Trophoblast cell (in vitro differentiated cells and primary cell): ENCODE data around the gene ART1.

ENCODE experiments used
- DNase-seq, 2 donors: peaks; one replicate each; pipeline ENCODE4 v3.0.0-alpha.2; 2016
- H2AFZ ChIP-seq: 2 replicates; pipeline ENCODE4 v1.6.1; 2013; ENCODE audit warnings: low read length, moderate library complexity, mild to moderate bottlenecking; ENCODE audit not compliant: insufficient read depth, poor library complexity
- H2AK5ac ChIP-seq: 2 replicates; pipeline ENCODE4 v1.6.1; 2013; ENCODE audit warnings: mild to moderate bottlenecking, low read length
- H2BK120ac ChIP-seq: 2 replicates; pipeline ENCODE4 v1.6.1; 2013; ENCODE audit warnings: low read length, mild to moderate bottlenecking, moderate library complexity; ENCODE audit not compliant: insufficient read depth, poor library complexity
- H2BK12ac ChIP-seq: 2 replicates; pipeline ENCODE4 v1.6.1; 2013; ENCODE audit warnings: mild to moderate bottlenecking, low read length, moderate library complexity
- H2BK5ac ChIP-seq: 2 replicates; pipeline ENCODE4 v1.6.1; 2013; ENCODE audit warnings: low read length, low read depth, moderate library complexity, mild to moderate bottlenecking; ENCODE audit not compliant: poor library complexity
- H3K14ac ChIP-seq: 2 replicates; pipeline ENCODE4 v1.6.1; 2013; ENCODE audit warnings: mild to moderate bottlenecking, low read length
- H3K18ac ChIP-seq: 2 replicates; pipeline ENCODE4 v1.6.1; 2013; ENCODE audit warnings: mild to moderate bottlenecking, low read length
- H3K23ac ChIP-seq: 2 replicates; pipeline ENCODE4 v1.6.1; 2013; ENCODE audit warnings: low read length
- H3K27ac ChIP-seq: 2 replicates; pipeline ENCODE4 v1.5.1; 2013; ENCODE audit warnings: low read depth, mild to moderate bottlenecking, inconsistent platforms, low read length, moderate library complexity
- H3K27me3 ChIP-seq: 2 replicates; pipeline ENCODE4 v1.6.1; 2013; ENCODE audit warnings: inconsistent platforms, mild to moderate bottlenecking, low read length, moderate library complexity; ENCODE audit not compliant: insufficient read depth
- H3K36me3 ChIP-seq, 2 experiments: 1 replicate in 1 of 2; 2 replicates in 1 of 2; pipeline ENCODE4 v1.6.1; 2013; ENCODE audit warnings: low read length in 2 of 2, mild to moderate bottlenecking in 2 of 2, moderate library complexity in 1 of 2; ENCODE audit not compliant: insufficient read depth in 2 of 2, control insufficient read depth in 1 of 2
- H3K4ac ChIP-seq: 2 replicates; pipeline ENCODE4 v1.6.1; 2013; ENCODE audit warnings: low read depth, mild to moderate bottlenecking, low read length, moderate library complexity
- H3K4me1 ChIP-seq, 2 experiments: 1 replicate in 1 of 2; 2 replicates in 1 of 2; pipeline ENCODE4 v1.6.1; 2013; ENCODE audit warnings: low read length in 2 of 2, mild to moderate bottlenecking in 2 of 2, moderate library complexity in 1 of 2; ENCODE audit not compliant: insufficient read depth in 2 of 2, control insufficient read depth in 1 of 2
- H3K4me2 ChIP-seq: 2 replicates; pipeline ENCODE4 v1.6.1; 2013; ENCODE audit warnings: inconsistent platforms, mild to moderate bottlenecking, low read length, moderate library complexity
- H3K4me3 ChIP-seq: 2 replicates; pipeline ENCODE4 v1.5.1; 2013; ENCODE audit warnings: mild to moderate bottlenecking, low read depth, low read length, inconsistent platforms
- H3K79me1 ChIP-seq: one replicate; pipeline ENCODE4 v1.6.1; 2013; ENCODE audit warnings: low read length
- H3K79me2 ChIP-seq: 2 replicates; pipeline ENCODE4 v1.6.1; 2013; ENCODE audit warnings: low read length, mild to moderate bottlenecking; ENCODE audit not compliant: control insufficient read depth, insufficient read depth, poor library complexity
- H3K9ac ChIP-seq: 2 replicates; pipeline ENCODE4 v1.6.1; 2013; ENCODE audit warnings: mild to moderate bottlenecking, low read length
- H3K9me3 ChIP-seq: 2 replicates; pipeline ENCODE4 v1.6.1; 2013; ENCODE audit warnings: low read depth, mild to moderate bottlenecking, control low read depth, inconsistent platforms, low read length; ENCODE audit not compliant: insufficient read depth
- H4K12ac ChIP-seq: 2 replicates; pipeline ENCODE4 v1.6.1; 2013; ENCODE audit warnings: low read depth, mild to moderate bottlenecking, low read length, moderate library complexity
- H4K8ac ChIP-seq: 2 replicates; pipeline ENCODE4 v1.6.1; 2013; ENCODE audit warnings: low read depth, mild to moderate bottlenecking, low read length, moderate library complexity
- H4K91ac ChIP-seq: one replicate; pipeline ENCODE4 v1.6.1; 2013; ENCODE audit warnings: low read depth, mild to moderate bottlenecking, low read length, moderate library complexity
- WGBS: extraction: QIAGEN DNeasy Blood & Tissue Kit; methylation state at CpG from one replicate; pipeline ENCODE4 v1.1.7; 2013; ENCODE audit warnings: missing lambda C conversion rate; ENCODE audit not compliant: insufficient read length, insufficient coverage; ENCODE audit errors: extremely low coverage; 5-methylcytosine and 5-hydroxymethylcytosine counted together

Gene ART1

GRCh38 chr11:3685923-3686322, 41.0 kb downstream of the ART1 start:
- no peaks in the 10 kb centered on the region for H3K9me3 ChIP-seq
- H2BK120ac ChIP-seq, result no peak overlapping the region
- no CpG with 5 or more reads among the region's 7 CpGs for whole genome bisulfite sequencing
- no peak overlapping the region for H3K18ac ChIP-seq
- DNase-seq, result no peak
- no peaks in the 10 kb centered on the region for H3K27me3 ChIP-seq
- no peak overlapping the region for H3K4me2 ChIP-seq
- H3K79me2 ChIP-seq, result no peaks in the 10 kb centered on the region
- no peak overlapping the region for H4K91ac ChIP-seq
- no peak overlapping the region for H4K8ac ChIP-seq
- H3K36me3 ChIP-seq, result peaks cover 38 to 50% of the 10 kb centered on the region in 2 experiments
- no peaks in the 10 kb centered on the region for H3K4me1 ChIP-seq
- H3K27ac ChIP-seq, result no peak overlapping the region
- no peak overlapping the region for H2AFZ ChIP-seq
- H3K9ac ChIP-seq, result no peak overlapping the region
- H3K14ac ChIP-seq, result no peak overlapping the region
- H3K23ac ChIP-seq, result no peak overlapping the region
- no peak overlapping the region for H3K4me3 ChIP-seq
- no peak overlapping the region for H3K4ac ChIP-seq
- H4K12ac ChIP-seq, result no peak overlapping the region
- H2BK5ac ChIP-seq, result no peak overlapping the region
- no peak overlapping the region for H2BK12ac ChIP-seq
- H2AK5ac ChIP-seq, result no peak overlapping the region
- no peaks in the 10 kb centered on the region for H3K79me1 ChIP-seq

GRCh38 chr11:3686751-3687150, 41.8 kb downstream of the ART1 start:
- no peak overlapping the region for H3K4ac ChIP-seq
- DNase-seq, result no peak
- H3K27me3 ChIP-seq, result no peaks in the 10 kb centered on the region
- H4K12ac ChIP-seq, result no peak overlapping the region
- no peak overlapping the region for H4K91ac ChIP-seq
- H3K18ac ChIP-seq, result no peak overlapping the region
- WGBS, result no CpG with 5 or more reads among the region's 4 CpGs
- no peak overlapping the region for H3K4me2 ChIP-seq
- H3K9me3 ChIP-seq, result no peaks in the 10 kb centered on the region
- H3K79me1 ChIP-seq, result no peaks in the 10 kb centered on the region
- peaks cover 42 to 52% of the 10 kb centered on the region in 2 experiments for H3K36me3 ChIP-seq
- H2BK120ac ChIP-seq, result no peak overlapping the region
- H2BK5ac ChIP-seq, result no peak overlapping the region
- H2BK12ac ChIP-seq, result no peak overlapping the region
- no peak overlapping the region for H3K4me3 ChIP-seq
- no peak overlapping the region for H3K23ac ChIP-seq
- H2AFZ ChIP-seq, result no peak overlapping the region
- H3K79me2 ChIP-seq, result no peaks in the 10 kb centered on the region
- H3K9ac ChIP-seq, result no peak overlapping the region
- H3K27ac ChIP-seq, result no peak overlapping the region
- no peak overlapping the region for H4K8ac ChIP-seq
- no peaks in the 10 kb centered on the region for H3K4me1 ChIP-seq
- no peak overlapping the region for H2AK5ac ChIP-seq
- H3K14ac ChIP-seq, result no peak overlapping the region

GRCh38 chr11:3700410-3700809, 55.5 kb downstream of the ART1 start:
- Histone ChIP-seq H3K14ac (no peak overlapping the region), H3K4me1 (no peaks in the 10 kb centered on the region), H3K23ac (no peak overlapping the region), H3K4me3 (no peak overlapping the region), H3K4ac (no peak overlapping the region), H3K18ac (no peak overlapping the region), H3K27me3 (no peaks in the 10 kb centered on the region), H2BK120ac (no peak overlapping the region), H3K4me2 (no peak overlapping the region), H2AFZ (no peak overlapping the region), H3K9me3 (no peaks in the 10 kb centered on the region), H4K8ac (no peak overlapping the region), H3K36me3 (peaks cover 41 to 57% of the 10 kb centered on the region in 2 experiments), H3K9ac (no peak overlapping the region), H2AK5ac (no peak overlapping the region), H2BK12ac (no peak overlapping the region), H4K91ac (no peak overlapping the region), H3K79me2 (no peaks in the 10 kb centered on the region), H3K79me1 (no peaks in the 10 kb centered on the region), H3K27ac (no peak overlapping the region), H2BK5ac (no peak overlapping the region), H4K12ac (no peak overlapping the region)
- DNase-seq, result no peak
- no CpG with 5 or more reads among the region's 2 CpGs for WGBS

GRCh38 chr11:3700910-3701309, 56.0 kb downstream of the ART1 start:
- no peak overlapping the region for H3K4ac ChIP-seq
- H2AK5ac ChIP-seq, result no peak overlapping the region
- no peaks in the 10 kb centered on the region for H3K9me3 ChIP-seq
- no peak overlapping the region for H3K4me3 ChIP-seq
- no peak overlapping the region for H2BK5ac ChIP-seq
- no peak overlapping the region for H2BK120ac ChIP-seq
- no peaks in the 10 kb centered on the region for H3K27me3 ChIP-seq
- no peak overlapping the region for H3K9ac ChIP-seq
- no peak overlapping the region for H3K23ac ChIP-seq
- DNase-seq, result no peak
- H2AFZ ChIP-seq, result no peak overlapping the region
- no peak overlapping the region for H3K18ac ChIP-seq
- H3K4me2 ChIP-seq, result no peak overlapping the region
- H4K8ac ChIP-seq, result no peak overlapping the region
- no peaks in the 10 kb centered on the region for H3K79me1 ChIP-seq
- no peak overlapping the region for H4K12ac ChIP-seq
- no peaks in the 10 kb centered on the region for H3K4me1 ChIP-seq
- H4K91ac ChIP-seq, result no peak overlapping the region
- H2BK12ac ChIP-seq, result no peak overlapping the region
- no CpG with 5 or more reads among the region's 2 CpGs for WGBS
- H3K14ac ChIP-seq, result no peak overlapping the region
- peaks cover 41 to 55% of the 10 kb centered on the region in 2 experiments for H3K36me3 ChIP-seq
- no peaks in the 10 kb centered on the region for H3K79me2 ChIP-seq
- no peak overlapping the region for H3K27ac ChIP-seq
